Stimulated activated CD4-positive, alpha-beta T cell treated with anti-CD3 and anti-CD28 coated beads, Interleukin-12 subunit alpha, Interleukin-12 subunit beta, amount 100 ng/mL, for 24 hours (primary cell): ENCODE data around the gene CD2AP.
"Not testable (repeated sequence)": the region's sequence is repeated elsewhere in the genome, so short reads cannot be mapped to it uniquely, and the experiment has no call there.

Source experiments
- DNase-seq, 2 experiments: peaks; one replicate each; pipeline ENCODE4 v3.0.0-alpha.2; 2020; ENCODE audit warnings: low read depth in 2 of 2

Gene CD2AP, protein sequence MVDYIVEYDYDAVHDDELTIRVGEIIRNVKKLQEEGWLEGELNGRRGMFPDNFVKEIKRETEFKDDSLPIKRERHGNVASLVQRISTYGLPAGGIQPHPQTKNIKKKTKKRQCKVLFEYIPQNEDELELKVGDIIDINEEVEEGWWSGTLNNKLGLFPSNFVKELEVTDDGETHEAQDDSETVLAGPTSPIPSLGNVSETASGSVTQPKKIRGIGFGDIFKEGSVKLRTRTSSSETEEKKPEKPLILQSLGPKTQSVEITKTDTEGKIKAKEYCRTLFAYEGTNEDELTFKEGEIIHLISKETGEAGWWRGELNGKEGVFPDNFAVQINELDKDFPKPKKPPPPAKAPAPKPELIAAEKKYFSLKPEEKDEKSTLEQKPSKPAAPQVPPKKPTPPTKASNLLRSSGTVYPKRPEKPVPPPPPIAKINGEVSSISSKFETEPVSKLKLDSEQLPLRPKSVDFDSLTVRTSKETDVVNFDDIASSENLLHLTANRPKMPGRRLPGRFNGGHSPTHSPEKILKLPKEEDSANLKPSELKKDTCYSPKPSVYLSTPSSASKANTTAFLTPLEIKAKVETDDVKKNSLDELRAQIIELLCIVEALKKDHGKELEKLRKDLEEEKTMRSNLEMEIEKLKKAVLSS

DNA sequence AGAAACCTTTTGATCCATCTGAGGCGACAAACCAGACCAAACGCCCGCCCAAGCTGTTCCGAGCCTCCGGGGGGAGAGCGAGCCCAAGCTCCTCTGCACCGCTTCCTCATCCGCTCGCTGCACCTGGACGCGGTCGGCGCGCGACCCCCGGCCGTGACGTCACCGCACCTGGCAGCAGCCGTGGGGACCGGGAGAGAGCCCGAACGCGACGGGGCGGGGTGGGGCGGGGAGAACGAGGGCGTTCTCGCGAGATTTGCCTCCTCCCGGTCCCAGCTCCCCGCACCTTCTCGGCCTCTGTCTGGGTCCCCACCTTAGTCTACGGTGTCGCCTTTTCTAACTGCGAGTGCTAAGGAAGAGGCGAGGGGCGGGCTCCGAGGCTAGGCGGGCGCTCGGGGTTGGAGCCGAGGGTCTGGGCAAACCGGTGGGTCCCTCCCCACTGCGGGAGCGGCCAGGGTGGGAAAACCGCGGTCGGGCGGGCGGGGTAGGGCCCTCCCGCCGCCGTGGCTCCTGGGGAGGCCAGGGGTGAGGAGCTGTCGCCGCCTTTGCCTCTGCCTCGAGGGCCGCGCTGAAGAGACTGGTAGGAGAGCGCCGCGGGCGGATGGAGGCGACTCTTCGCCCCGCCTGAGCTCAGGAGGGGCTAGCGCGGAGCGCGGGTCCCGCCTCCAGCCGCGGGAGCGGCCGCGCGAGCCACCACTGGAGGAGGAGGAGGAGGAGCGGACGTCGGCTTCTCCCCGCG is at the start of gene CD2AP:
Gene CD2AP (plus strand): TSS at position 293 of the 736 bp plus-strand sequence. CDS start 456 bp downstream, outside the sequence.
- peak; percentile 72 to 81 for DNase-seq

- DNase-seq = no peak
These were observed 49.3 kb upstream of the CD2AP start for GRCh38 chr6:47428288-47428687.

GRCh38 chr6:47428746-47429664 is 48.6 kb upstream of the CD2AP start:
- DNase-seq = no peak

GRCh38 chr6:47434372-47435253 is 43.0 kb upstream of the CD2AP start:
- no peak for DNase-seq

GRCh38 chr6:47435254-47435612 is 42.4 kb upstream of the CD2AP start:
- no peak for DNase-seq

DNA sequence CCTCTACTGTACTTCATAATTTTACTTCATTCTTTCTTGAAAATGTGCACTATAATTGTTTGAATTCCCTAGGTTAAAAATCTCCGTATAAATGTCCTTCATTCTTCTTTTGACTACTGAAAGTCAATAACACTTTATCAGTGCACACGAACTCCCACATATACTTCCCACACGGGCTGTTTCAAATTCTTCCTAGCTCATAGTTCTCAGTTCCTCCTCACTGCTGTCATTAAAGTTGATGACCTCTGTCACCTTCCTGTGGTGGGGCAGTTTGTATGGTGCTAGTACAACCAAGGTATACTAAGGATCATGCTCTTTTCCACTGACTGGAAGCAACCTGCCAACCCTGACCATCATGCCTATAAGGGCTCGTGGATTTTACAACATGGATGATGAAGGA is 40.0 kb upstream of the CD2AP start:
- DNase-seq = no peak

- no peak for DNase-seq
These were observed 38.9 kb upstream of the CD2AP start for GRCh38 chr6:47438481-47439347.

- DNase-seq = no peak
These were observed 38.3 kb upstream of the CD2AP start for GRCh38 chr6:47439348-47439668.

- DNase-seq = no peak
These were observed 36.9 kb upstream of the CD2AP start for GRCh38 chr6:47440719-47441118.

GRCh38 chr6:47444964-47445363 is 32.6 kb upstream of the CD2AP start:
- DNase-seq = not testable (repeated sequence)

- DNase-seq = no peak
These were observed 30.8 kb upstream of the CD2AP start for GRCh38 chr6:47446669-47447330.

- DNase-seq = no peak
These were observed 29.9 kb upstream of the CD2AP start for GRCh38 chr6:47447722-47448121.

GRCh38 chr6:47451162-47451561 is 26.4 kb upstream of the CD2AP start:
- no peak for DNase-seq

- DNase-seq = no peak
These were observed 24.7 kb upstream of the CD2AP start for GRCh38 chr6:47452899-47453298.

- DNase-seq = no peak
These were observed 24.1 kb upstream of the CD2AP start for GRCh38 chr6:47453372-47453936.

DNA sequence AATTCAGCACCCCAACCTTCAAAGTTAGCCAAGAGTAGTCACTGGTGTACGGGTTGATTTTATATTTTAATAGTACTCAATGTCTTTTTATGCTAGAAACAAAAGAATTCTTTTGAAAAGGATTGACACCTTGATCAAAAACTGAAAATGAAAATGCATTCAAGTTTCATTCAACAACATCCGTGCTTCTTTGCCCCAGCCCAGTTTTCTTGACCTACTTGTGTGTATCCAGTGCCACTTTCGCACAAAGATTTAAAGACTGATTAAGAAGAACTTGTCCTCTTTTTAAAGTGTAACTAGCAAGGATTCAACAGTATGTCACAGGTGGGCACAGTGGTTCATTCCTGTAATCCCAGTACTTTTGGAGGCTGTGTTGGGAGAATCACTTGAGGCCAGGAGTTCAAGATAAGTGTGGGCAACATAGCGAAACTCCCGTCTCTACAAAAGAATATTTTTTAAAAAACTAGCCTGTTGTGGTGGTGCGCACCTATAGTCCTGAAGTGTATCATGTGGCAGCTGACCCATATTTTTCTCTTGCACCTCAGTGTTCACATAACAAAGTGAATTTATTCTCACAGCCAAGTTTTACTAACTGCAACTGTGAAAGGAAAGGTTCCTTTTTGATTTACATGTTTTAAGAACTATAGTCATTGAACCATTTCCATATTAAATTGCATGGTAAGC is 22.7 kb upstream of the CD2AP start:
- no peak for DNase-seq

- no peak for DNase-seq
These were observed 21.9 kb upstream of the CD2AP start for GRCh38 chr6:47455533-47456209.

DNA sequence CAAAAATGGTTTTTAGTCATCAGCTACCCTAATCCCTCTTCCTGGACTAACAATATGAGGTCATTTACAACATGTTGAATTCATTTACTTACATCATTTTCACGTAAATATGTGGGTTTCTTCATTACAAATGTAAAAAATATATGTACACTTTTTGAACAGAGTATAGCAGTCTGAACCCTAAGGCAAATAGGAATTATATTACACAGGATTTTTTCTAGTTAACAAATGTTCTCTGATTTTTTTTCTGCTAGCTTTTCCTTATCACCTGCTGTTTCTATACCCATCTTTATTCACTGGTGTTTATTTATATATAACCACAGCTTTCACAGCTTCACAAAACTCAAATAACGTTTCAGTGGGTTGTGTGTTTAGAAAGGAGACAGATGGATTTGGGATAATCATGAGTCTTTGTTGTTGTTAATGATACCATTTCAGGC is 21.0 kb upstream of the CD2AP start:
- no peak for DNase-seq
